Chondrocyte (in vitro differentiated cells): Measurements from ENCODE around the gene ALDH4A1. TPM values are rescaled to one million over a fixed set of nuclear protein-coding genes. Genes with fewer than 3 reads are reported as not detected.

ENCODE experiments used
- DNase-seq: peaks from one replicate; pipeline ENCODE4 v3.0.0; 2021; ENCODE audit warnings: mixed read lengths, low spot score
- H3K27ac Mint-ChIP-seq: one replicate; pipeline ENCODE4 v1.8.0; 2021; ENCODE audit warnings: mild to moderate bottlenecking, moderate library complexity, mixed read lengths; ENCODE audit not compliant: unreplicated experiment
- H3K27me3 Mint-ChIP-seq: 2 replicates; pipeline ENCODE4 v1.8.0; 2021; ENCODE audit warnings: low read depth, mixed read lengths
- H3K36me3 Mint-ChIP-seq: 2 replicates; pipeline ENCODE4 v1.8.0; 2021; ENCODE audit warnings: low read depth, mixed read lengths
- H3K4me1 Mint-ChIP-seq: 2 replicates; pipeline ENCODE4 v1.8.0; 2021; ENCODE audit warnings: low read depth, mild to moderate bottlenecking, mixed read lengths
- H3K4me3 Mint-ChIP-seq: one replicate; pipeline ENCODE4 v1.8.0; 2021; ENCODE audit warnings: mild to moderate bottlenecking, moderate library complexity, mixed read lengths; ENCODE audit not compliant: unreplicated experiment
- H3K9me3 Mint-ChIP-seq: 2 replicates; pipeline ENCODE4 v1.8.0; 2021; ENCODE audit warnings: low read depth, mixed read lengths
- CTCF ChIP-seq: fragments of 200-600 bp; sonication (generic); IDR thresholded peaks from 2 replicates; pipeline ENCODE4 v1.5.0; 2021; ENCODE audit warnings: antibody characterized with exemption, mild to moderate bottlenecking, moderate library complexity
- total RNA-seq: library from RNA; stranded (reverse); gene quantifications from 3 replicates; pipeline ENCODE4 v1.2.1, GENCODE V29; 2021

The ALDH4A1 gene
- total RNA-seq, 1 donor from 2014 or later = 14.2 TPM

GRCh38 chr1:18925279-18925678 lies 22.9 kb upstream of the ALDH4A1 start:
- Mint-ChIP-seq H3K36me3 (peaks cover 2% of the 10 kb centered on the region), H3K27me3 (no peaks in the 10 kb centered on the region), H3K9me3 (no peaks in the 10 kb centered on the region), H3K27ac (peak overlapping the region; percentile 85), H3K4me1 (peaks cover 78% of the 10 kb centered on the region), H3K4me3 (no peak overlapping the region)
- TF ChIP-seq CTCF = no peak
- no peak for DNase-seq

- TF ChIP-seq CTCF = no peak
- no peak overlapping the region for H3K4me3 Mint-ChIP-seq
- no peaks in the 10 kb centered on the region for H3K27me3 Mint-ChIP-seq
- peak overlapping the region; percentile 59 for H3K27ac Mint-ChIP-seq
- H3K4me1 Mint-ChIP-seq = peaks cover 69% of the 10 kb centered on the region
- H3K36me3 Mint-ChIP-seq = peaks cover 3% of the 10 kb centered on the region
- no peak for DNase-seq
- no peaks in the 10 kb centered on the region for H3K9me3 Mint-ChIP-seq
Measured at GRCh38 chr1:18924221-18924691, 21.9 kb upstream of the ALDH4A1 start.

GRCh38 chr1:18923756-18924211 lies 21.4 kb upstream of the ALDH4A1 start:
- no peak for DNase-seq
- H3K9me3 Mint-ChIP-seq = no peaks in the 10 kb centered on the region
- H3K27ac Mint-ChIP-seq = peak overlapping the region; percentile 59
- peaks cover 3% of the 10 kb centered on the region for H3K36me3 Mint-ChIP-seq
- no peak for TF ChIP-seq CTCF
- H3K27me3 Mint-ChIP-seq = no peaks in the 10 kb centered on the region
- peak overlapping the region; percentile 22 for H3K4me3 Mint-ChIP-seq
- H3K4me1 Mint-ChIP-seq = peaks cover 68% of the 10 kb centered on the region

DNA sequence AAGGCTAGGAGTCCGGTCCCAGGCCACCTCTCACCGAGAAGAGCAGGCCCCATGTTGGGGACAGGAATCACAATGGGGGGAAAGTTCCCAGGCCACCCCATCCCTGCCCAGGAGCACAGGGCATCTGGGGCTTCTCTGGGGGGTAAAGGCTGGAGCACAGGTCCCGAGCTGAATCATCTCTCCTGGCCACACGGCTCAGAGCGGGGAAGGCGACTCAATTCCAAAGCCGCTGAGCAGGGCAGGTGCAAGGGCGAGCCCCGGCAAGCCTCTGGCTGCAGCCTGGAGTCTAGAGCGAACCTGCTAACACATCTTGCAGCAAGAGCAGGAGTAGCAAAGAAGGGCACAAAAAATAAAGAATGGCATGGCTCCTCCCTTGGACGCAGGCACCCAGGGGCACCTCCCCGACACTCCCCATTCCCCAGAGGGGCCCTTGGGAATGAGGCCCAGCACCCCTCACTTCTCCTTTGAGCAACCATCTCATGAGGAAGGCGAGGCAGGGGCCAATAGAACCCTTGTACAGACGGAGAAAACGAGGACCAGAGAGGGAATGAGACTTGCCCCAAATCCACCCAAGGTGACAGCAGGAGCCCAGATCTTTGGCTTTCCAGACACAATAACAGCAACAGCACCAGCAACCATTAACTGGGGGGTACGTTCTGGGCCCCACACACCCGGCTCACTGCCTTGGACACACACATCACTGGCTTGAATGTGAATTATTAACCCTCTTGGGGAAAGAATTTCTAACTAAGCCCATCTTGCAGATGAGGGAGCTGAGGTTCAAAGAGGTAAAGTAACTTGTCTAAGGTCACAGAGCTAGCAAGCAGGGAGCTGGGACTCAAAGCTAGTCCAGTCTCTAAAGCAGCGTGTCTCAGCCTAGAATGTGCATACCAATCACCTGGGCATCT lies 20.7 kb upstream of the ALDH4A1 start:
- Mint-ChIP-seq H3K36me3 (peaks cover 6% of the 10 kb centered on the region), H3K4me3 (no peak overlapping the region), H3K4me1 (peaks cover 63% of the 10 kb centered on the region), H3K9me3 (no peaks in the 10 kb centered on the region), H3K27ac (peak overlapping the region; percentile 97), H3K27me3 (no peaks in the 10 kb centered on the region)
- no peak for TF ChIP-seq CTCF
- no peak for DNase-seq

DNA sequence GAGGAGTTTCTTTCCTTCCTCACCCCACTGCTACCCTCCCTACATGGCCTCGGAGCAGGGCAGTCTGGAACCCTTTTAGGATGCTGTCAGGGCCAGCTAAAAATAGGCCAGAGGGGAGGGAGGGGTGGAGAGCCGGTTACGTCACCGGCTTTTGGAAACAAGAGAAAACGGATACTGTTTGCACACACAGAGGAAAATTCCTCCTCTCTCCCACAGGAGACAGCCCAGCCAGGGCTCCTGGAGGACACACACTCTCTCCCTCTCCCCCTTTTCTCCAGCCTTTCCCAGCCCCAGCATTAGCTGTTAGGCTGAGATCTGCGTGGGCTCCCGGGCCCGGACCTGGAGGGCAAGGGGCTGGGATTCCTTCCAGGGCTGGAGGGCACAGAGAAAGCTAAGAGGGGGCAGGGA lies 20.0 kb upstream of the ALDH4A1 start:
- H3K4me1 Mint-ChIP-seq = peaks cover 57% of the 10 kb centered on the region
- no peaks in the 10 kb centered on the region for H3K9me3 Mint-ChIP-seq
- H3K27ac Mint-ChIP-seq = peak overlapping the region; percentile 97
- DNase-seq = no peak
- H3K36me3 Mint-ChIP-seq = peaks cover 7% of the 10 kb centered on the region
- H3K4me3 Mint-ChIP-seq = no peak overlapping the region
- TF ChIP-seq CTCF = peak; percentile 45
- H3K27me3 Mint-ChIP-seq = no peaks in the 10 kb centered on the region
